ENCODE results near the gene GRIN3B. TPM values are rescaled to one million over a fixed set of nuclear protein-coding genes. Genes with fewer than 3 reads are reported as not detected.

Gene GRIN3B
- total RNA-seq, 1 experiment from 2014 or later, result 3.5 TPM

DNA sequence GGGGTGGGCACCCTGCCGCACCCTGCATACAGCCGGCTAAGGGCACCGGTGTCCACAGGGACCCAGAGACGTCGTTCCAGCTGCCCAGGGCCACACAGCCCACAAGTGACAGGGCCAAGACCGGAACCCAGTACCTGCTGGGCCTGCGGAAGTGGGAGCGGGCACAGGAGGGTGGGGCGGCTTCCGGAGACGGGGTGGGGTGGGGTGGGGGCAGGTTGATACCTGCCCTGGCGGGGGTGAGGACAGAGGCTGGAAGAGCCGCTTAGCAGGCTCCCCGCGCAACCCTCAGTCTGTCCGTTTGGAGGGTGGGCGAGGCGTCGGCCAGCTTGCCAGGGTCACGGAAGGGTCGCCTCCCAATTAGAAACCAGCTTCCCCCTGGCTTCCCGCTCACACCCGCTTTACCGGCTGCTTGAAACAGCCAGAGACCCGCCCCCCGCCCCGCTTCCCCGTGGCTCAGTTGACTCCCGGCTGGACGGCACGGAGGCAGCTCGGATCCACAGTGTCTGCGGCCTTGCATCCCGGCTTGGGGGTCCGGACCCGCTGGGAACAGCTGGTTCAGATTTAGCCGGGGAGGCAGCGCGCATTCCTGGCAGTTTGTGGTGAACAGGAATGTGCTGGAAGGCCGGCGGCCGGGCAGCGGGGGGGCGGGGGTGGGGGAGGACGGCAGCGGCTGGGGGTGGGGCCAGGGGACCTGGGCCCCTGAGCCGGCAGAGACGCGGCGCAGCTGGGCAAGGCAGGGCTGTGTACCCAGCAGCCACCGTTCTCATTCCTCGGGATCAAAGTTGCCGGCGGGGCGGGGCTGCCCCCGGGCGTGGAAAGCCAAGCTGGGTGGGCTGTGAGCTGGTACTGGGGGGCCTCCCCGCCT lies 28.1 kb downstream of the GRIN3B start:
- DNase-seq (ENCODE audit: low spot score), result no peak
- in situ Hi-C loops (cut with HindIII; ENCODE audit: low sequenced_read_pairs), result no loop called here

DNA sequence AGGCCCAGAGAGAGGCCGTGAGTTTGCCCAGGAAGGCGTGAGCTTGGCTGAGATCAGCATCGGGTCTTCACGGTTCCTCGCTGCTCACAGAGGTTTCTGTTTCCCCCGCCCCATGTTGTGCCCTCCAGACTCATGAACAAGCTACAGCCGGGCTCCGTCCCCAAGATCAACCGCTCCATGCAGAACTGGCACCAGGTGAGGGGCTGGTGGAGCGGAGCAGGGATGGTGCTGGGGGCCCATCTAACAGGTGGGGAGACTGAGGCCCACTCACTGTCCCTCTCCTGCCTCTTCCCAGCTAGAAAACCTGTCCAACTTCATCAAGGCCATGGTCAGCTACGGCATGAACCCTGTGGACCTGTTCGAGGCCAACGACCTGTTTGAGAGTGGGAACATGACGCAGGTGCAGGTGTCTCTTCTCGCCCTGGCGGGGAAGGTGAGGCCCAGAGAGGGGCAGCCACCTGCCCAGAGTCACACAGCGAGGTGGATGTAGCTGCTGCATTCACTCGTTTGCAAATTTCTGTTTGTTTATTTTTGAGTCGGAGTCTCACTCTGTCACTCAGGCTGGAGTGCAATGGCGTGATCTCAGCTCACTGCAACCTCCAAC lies 32.1 kb downstream of the GRIN3B start:
- in situ Hi-C loops (cut with HindIII; ENCODE audit: low sequenced_read_pairs), result no loop called here

DNA sequence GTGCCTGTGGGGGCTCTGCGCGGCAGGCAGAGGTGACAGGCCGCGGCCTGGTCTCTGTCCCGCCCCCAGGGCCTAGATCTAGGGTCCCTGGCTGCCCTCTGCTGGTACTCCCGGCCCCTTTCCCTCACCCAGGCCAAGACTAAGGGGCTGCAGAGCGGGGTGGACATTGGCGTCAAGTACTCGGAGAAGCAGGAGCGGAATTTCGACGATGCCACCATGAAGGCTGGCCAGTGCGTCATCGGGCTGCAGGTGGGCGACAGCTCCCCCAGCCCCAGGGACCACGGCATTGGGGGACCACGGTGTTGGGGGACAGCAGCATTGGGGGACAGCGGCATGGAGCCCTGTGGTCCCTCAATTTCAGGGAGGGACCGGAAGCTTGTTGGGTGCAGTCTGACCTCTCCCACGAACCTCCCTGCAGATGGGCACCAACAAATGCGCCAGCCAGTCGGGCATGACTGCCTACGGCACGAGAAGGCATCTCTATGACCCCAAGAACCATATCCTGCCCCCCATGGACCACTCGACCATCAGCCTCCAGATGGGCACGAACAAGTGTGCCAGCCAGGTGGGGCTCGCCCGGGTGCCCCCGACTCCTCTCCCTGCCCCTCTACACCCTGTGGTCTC lies 35.9 kb downstream of the GRIN3B start:
- DNase-seq (ENCODE audit: low spot score), result no peak

More for the DNA sequence above, 32.1 kb downstream of the GRIN3B start:
- no peak for DNase-seq (ENCODE audit: low spot score)

DNA sequence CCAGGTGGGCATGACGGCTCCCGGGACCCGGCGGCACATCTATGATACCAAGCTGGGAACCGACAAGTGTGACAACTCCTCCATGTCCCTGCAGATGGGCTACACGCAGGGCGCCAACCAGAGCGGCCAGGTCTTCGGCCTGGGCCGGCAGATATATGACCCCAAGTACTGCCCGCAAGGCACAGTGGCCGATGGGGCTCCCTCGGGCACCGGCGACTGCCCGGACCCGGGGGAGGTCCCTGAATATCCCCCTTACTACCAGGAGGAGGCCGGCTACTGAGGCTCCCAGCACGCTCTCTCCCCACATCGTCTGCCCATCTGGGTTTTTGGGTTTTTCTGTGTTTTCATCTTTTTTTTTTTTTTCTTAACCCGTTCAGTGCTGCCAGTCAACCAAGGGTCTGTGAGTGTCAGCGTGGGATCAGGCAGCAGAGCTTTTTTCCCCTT lies 37.4 kb downstream of the GRIN3B start:
- in situ Hi-C loops (cut with HindIII; ENCODE audit: low sequenced_read_pairs), result no loop called here
- no peak for DNase-seq (ENCODE audit: low spot score)

More for the DNA sequence above, 35.9 kb downstream of the GRIN3B start:
- in situ Hi-C loops (cut with HindIII; ENCODE audit: low sequenced_read_pairs), result no loop called here

DNA sequence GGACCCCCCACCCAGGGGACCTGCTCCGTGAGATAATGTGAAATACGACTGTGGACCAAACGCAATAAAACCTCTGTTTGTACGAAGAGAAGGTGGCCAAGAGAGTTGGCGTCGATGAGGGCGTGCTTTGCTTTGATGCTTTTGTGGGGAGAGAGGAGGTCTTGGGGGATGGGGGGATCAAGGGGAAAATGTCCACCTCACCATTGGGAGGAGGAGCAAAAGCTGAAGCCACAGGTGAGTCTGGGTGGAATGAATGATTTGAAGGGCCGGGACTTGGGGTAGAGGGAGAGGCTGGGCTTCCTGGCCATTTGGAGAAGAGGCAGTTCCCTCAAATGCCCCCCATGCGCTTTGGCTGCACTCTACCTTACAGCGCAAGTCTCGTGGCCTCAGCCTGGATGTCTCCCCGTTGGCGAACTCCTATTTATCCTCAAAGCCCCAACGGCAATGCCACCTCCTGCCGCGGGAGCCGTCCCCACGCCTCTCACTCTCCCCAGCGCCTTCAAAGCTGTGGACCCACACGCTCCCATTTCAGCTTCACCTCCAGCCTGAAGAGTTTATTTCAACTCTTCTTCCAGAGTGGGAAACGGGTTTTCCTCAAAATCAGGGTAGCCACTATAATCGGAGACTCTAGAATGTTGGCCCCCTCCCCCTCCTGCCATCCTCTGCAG lies 38.9 kb downstream of the GRIN3B start:
- in situ Hi-C loops (cut with HindIII; ENCODE audit: low sequenced_read_pairs), result no loop called here

DNA sequence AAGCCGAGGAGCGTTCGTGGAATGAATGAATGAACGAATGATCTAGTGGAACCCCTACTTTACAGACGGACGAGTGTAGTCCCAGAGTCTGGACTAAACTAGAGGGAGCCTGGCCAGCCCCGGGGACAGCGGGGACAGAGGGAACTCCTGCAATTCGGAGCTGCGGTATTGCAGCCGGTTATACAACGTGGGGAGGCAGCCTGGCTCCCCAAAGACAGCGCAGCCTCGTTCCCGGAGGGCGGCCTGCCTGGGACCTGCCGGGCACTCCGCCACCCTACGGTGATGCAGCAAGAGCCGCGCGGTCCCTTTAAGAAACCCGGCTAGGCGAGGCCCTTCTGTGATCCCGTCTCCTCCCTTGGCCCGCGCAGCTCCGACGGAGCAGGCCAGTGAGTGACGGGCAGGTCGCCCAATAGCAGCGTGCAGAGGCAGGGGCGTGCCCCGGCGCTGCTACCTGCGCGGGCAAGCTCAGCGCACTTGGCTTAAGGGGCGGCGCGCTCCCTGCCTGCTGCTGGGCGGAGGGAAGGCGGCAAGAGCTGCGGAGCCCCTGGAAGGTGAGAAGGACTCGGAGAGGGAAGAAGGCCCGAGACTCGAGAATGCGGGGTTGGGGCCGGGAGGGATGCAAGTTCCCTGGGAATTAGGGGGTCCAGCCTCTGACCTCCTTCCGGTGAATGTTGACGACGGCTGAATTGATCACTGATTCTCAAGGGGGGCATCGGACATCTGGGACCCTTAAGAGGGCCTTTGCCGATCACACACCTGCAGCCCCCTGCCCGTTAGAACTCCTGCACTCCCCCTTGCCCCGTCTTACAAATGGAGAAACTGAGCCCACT lies 39.6 kb downstream of the GRIN3B start, which contains the start of gene ABCA7:
Gene ABCA7 (plus strand): TSS at position 462 of the 830 bp plus-strand sequence. CDS start 1,255 bp downstream, outside the sequence.
- peak; percentile 97 for DNase-seq (ENCODE audit: low spot score)
- in situ Hi-C loops (cut with HindIII; ENCODE audit: low sequenced_read_pairs), result no loop called here

More for the DNA sequence above, 38.9 kb downstream of the GRIN3B start:
- DNase-seq (ENCODE audit: low spot score), result no peak

DNA sequence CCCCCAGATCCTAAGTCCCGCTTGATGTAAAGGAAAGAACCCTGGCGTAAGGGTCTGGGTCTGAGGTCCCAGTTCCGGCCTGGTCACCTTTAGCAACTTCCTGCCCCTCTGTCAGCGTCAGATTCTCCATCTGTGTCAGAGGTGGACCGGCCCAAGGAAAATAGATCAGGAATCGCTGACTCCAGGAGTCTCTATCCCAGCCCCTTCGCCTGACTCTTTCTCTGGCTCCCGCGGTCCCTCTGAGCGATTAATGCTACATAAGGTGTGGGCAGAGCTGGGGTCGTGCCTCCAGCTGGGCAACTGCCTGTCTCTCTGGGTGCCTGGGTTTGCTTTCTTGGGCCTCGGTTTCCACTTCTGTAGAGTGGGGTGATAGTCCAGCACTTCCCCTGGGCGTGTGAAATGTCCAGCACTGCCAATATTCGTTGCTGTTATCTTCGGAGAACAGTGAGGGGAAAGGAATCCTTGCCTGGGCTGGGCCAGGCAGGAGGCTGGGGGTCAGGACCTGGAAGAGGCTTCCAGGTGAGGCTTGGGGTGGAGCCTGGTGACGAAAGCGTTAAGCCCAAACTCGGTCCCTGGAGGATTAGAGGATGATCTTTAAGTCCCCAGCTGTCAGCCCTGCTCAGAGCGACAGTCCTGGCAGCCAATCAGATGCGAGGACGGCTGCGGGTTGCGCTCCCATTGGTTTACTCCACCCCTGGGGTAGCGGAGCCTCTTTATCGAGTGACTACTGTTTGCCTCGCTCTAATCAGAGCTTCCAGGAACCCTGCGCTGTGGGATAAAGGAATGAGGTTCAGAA lies 40.5 kb downstream of the GRIN3B start:
- in situ Hi-C loops (cut with HindIII; ENCODE audit: low sequenced_read_pairs), result no loop called here
- DNase-seq (ENCODE audit: low spot score), result peak; percentile 95

DNA sequence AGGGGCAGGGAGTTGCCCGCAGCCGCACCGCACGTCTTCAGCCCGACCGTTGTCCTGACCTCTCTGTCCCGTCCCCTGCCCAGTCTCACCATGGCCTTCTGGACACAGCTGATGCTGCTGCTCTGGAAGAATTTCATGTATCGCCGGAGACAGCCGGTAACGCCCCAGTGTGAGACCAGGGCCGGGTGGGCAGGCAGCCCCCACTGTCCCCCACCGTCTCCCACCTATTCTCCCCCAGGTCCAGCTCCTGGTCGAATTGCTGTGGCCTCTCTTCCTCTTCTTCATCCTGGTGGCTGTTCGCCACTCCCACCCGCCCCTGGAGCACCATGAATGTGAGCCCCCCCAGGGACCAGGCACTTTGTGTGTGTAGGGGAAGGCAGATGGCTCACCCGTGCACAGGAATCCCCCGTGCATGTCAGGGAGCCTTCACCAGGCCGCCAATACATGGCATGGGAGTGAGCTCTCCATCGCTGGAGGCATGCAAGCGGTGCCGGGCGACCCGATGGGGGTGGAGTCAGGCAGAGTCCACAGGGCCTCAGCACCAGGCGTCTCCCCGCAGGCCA lies 41.1 kb downstream of the GRIN3B start:
- in situ Hi-C loops (cut with HindIII; ENCODE audit: low sequenced_read_pairs), result no loop called here
- no peak for DNase-seq (ENCODE audit: low spot score)

DNA sequence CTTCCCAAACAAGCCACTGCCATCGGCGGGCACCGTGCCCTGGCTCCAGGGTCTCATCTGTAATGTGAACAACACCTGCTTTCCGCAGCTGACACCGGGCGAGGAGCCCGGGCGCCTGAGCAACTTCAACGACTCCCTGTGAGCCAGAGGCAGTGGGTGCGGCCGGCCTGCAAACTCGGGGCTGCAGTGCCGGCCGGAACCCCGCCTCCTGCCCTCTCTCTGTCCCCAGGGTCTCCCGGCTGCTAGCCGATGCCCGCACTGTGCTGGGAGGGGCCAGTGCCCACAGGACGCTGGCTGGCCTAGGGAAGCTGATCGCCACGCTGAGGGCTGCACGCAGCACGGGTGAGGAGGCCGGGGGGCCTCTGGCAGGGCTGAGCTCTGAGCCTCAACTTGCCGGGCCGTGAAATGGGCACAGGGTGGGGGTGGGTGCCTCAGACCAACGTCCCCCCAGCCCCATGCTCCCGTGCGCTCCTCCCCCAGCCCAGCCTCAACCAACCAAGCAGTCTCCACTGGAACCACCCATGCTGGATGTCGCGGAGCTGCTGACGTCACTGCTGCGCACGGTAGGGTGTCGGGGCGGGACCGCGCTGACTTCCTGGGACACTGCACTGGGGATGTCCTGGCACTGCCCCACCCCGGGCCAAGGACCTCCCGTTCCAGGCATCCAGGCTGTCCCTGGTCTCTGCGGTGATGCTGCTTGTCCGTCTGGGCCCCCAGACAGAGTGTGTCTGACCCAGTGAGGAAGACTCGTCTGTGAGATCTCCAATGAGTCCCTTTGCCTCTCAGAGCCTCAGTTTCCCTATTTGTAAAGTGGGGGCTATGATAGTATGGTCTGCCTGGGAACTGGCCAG lies 41.8 kb downstream of the GRIN3B start:
- in situ Hi-C loops (cut with HindIII; ENCODE audit: low sequenced_read_pairs), result no loop called here
- no peak for DNase-seq (ENCODE audit: low spot score)

DNA sequence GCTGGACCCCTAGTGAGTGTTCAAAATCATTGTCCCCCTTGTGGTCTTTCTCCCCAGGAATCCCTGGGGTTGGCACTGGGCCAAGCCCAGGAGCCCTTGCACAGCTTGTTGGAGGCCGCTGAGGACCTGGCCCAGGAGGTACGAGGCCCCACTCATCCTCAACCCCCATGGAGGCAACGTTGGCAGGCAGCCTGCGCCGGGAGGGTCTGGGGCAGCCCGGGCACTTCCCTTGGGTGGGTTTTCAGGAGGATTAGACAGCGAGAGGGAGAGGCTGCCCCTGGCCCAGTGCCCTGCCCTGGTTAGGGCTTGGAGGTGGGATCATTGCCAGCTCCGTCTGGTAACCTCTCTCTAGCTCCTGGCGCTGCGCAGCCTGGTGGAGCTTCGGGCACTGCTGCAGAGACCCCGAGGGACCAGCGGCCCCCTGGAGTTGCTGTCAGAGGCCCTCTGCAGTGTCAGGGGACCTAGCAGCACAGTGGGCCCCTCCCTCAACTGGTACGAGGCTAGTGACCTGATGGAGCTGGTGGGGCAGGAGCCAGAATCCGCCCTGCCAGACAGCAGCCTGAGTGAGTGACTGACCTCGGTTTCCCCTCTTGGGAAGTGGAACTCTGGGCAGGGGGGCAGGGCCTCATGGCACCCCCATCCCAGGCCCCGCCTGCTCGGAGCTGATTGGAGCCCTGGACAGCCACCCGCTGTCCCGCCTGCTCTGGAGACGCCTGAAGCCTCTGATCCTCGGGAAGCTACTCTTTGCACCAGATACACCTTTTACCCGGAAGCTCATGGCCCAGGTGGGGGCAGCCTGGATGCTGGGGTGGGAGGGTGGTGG lies 42.7 kb downstream of the GRIN3B start:
- in situ Hi-C loops (cut with HindIII; ENCODE audit: low sequenced_read_pairs), result no loop called here
- DNase-seq (ENCODE audit: low spot score), result peak; percentile 19

DNA sequence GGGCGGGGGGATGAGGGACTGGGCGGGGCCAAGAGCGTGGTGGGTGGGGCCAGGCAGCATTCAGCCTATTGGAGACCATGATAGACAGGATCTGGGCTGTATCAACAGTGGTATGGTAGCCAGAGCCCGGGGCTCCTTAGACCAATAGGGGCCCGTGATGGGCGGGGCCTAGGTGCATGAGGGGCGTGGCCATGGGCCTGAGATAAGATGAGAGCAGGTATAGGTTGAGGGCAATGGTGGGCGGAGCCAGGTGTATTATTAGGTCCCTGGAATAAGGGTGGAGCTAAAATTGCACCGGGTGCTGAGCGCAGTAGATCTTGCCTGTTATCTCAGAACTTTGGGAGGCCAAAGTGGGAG lies 45.0 kb downstream of the GRIN3B start:
- peak; percentile 33 for DNase-seq (ENCODE audit: low spot score)
- in situ Hi-C loops (cut with HindIII; ENCODE audit: low sequenced_read_pairs), result no loop called here

DNA sequence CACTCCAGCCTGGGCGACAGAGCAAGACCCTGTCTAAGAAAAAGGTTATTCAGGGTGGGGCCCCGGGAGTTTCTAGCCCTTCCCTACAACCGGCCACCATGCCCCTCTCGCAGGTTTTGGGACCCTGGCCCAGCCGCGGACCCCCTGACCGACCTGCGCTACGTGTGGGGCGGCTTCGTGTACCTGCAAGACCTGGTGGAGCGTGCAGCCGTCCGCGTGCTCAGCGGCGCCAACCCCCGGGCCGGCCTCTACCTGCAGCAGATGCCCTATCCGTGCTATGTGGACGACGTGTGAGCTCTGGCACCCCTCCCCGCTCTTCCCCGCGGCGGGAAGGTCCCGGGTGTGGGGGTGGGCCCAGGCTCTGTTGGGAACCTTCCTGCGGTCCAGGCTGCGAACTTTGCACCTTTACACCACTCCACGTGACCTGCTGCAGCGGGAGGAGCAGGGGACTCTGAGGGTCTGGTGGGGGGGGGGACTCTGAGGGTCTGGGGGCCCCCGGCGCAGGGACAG lies 46.0 kb downstream of the GRIN3B start:
- DNase-seq (ENCODE audit: low spot score), result no peak
- in situ Hi-C loops (cut with HindIII; ENCODE audit: low sequenced_read_pairs), result no loop called here

DNA sequence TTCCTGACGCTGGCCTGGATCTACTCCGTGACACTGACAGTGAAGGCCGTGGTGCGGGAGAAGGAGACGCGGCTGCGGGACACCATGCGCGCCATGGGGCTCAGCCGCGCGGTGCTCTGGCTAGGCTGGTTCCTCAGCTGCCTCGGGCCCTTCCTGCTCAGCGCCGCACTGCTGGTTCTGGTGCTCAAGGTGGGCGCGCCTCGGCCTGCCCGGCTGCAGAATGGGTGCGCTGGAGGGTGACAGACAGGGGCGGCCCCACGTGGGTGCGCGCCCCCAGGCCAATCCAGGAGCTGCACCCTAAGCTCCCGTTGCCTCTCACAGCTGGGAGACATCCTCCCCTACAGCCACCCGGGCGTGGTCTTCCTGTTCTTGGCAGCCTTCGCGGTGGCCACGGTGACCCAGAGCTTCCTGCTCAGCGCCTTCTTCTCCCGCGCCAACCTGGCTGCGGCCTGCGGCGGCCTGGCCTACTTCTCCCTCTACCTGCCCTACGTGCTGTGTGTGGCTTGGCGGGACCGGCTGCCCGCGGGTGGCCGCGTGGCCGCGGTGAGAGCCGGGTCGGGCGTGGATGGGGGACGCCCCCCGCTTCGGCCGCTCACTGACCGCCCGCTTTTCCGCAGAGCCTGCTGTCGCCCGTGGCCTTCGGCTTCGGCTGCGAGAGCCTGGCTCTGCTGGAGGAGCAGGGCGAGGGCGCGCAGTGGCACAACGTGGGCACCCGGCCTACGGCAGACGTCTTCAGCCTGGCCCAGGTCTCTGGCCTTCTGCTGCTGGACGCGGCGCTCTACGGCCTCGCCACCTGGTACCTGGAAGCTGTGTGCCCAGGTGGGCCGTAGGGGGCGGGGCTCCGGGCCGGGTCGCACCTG lies 46.8 kb downstream of the GRIN3B start:
- no peak for DNase-seq (ENCODE audit: low spot score)
- in situ Hi-C loops (cut with HindIII; ENCODE audit: low sequenced_read_pairs), result no loop called here

DNA sequence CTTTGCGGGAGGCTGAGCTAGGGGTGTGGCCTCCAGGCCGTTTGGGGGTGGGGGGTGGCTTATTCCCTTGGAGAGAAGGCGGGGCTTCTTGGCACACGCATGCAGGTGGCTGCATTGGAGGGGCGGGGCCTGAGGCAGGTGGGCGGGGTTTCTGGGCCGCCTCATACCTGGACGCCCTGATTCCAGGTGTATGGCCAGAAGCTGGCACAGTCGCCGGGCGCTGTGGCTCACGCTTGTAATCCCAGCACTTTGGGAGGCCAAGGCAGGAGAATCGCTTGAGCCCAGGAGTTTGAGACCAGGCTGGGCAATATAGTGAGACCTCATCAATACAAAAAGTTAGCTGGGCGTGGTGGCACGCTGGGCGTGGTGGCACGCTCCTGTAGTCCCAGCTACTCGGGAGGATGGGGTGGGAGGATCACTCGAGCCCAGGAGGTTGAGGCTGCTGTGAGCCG lies 47.5 kb downstream of the GRIN3B start:
- DNase-seq (ENCODE audit: low spot score), result no peak
- in situ Hi-C loops (cut with HindIII; ENCODE audit: low sequenced_read_pairs), result no loop called here

DNA sequence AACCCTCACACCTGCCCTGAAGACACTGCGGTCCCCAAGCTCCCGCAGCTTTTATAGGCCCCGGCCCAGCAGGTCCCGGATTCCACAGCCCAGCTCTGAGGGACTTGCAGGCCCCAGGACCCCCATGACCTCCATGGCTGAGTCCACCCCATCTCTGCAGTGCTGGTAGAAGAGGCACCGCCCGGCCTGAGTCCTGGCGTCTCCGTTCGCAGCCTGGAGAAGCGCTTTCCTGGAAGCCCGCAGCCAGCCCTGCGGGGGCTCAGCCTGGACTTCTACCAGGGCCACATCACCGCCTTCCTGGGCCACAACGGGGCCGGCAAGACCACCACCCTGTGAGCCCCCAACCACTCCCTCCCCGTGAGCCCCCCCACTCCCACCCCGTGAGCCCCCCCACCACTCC lies 48.9 kb downstream of the GRIN3B start:
- in situ Hi-C loops (cut with HindIII; ENCODE audit: low sequenced_read_pairs), result no loop called here
- no peak for DNase-seq (ENCODE audit: low spot score)
